ENCODE measurements around the gene DMAC2.
"Not testable (repeated sequence)": the region's sequence is repeated elsewhere in the genome, so short reads cannot be mapped to it uniquely, and the experiment has no call there.

Gene DMAC2

DNA sequence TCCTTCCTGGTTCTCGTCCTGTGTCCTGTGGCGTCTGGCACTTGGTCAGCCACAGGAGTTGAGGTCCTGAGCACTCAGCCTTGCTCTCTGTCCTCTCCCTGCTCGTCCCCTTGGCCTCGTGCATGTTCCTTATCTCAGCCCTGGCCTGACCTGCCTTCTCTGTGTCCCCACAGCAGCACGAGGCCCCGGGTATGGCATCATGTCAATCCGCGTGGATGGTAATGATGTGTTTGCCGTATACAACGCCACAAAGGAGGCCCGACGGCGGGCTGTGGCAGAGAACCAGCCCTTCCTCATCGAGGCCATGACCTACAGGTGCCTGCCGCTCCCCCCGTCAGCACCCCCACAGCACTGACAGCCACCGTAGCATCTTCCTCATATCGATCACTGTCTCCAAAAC lies 17.3 kb downstream of the DMAC2 start:
- DNase-seq (ENCODE audit: low read depth), result no peak

DNA sequence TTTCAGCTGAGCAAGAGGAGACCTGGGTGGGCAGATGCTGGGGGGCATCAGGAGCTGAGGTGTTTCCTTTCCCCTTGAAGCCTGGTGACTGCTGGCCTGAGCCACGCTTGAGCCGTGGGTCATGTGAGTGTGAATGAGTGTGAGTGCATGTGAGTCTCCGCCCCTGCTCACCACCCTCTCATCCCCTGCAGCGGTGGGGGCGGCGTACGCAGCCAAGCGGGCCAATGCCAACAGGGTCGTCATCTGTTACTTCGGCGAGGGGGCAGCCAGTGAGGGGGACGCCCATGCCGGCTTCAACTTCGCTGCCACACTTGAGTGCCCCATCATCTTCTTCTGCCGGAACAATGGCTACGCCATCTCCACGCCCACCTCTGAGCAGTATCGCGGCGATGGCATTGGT lies 17.7 kb downstream of the DMAC2 start:
- DNase-seq (ENCODE audit: low read depth), result no peak

DNA sequence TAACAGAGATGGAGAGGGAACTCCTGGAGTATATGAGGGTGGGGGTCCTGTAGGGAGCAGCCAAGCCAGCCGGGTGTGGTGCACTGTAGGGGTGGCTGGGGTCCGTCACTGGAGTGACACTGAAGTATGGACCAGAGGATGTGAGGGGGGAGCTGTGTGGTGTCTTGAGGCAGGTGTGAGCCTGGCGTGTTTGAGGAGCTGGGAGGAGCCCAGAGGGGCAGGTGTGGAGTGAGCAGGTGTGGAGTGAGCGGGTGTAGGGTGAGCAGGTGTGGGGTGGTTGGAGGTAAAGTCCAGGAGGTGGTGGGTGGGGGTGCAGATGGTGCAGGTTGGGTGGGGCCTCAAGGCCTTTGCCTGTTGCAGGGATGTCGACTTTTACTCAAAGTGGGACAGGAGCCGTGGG lies 18.4 kb downstream of the DMAC2 start:
- no peak for DNase-seq (ENCODE audit: low read depth)

DNA sequence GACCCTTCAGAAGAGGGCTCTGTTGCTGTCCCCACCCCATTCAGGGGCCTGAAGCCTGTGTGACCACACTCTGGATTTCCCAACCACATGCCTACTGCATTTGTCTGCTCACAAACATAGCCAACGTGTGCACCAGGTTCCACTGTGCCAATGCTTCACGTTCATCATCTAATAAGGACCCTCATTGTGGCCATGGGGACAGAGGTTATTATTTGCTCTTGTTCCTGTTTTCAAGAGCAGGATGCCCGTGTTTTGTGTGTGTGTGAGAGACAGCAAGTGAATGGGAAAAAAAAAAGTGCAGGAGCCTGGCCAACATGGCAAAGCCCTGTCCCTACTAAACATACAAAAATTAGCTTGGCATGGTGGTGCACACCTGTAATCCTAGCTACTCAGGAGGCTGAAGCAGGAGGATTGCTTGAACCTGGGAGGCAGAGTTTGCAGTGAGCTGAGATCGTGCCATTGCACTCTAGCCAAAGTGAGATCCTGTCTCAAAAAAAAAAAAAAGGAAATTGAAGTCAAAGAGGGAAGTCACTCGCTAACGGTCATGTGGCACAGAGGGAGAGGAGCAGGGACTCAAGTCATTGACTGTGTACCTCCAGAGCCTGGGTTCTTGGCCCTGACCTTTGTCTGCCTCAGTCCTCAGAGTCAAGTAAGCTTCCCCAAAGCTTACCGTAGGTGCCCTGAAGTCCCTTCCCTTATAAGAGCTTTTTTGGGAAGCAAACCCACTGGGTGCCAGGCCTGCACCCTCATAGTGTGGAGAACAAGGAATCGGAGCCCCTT lies 19.4 kb downstream of the DMAC2 start:
- DNase-seq (ENCODE audit: low read depth), result no peak

DNA sequence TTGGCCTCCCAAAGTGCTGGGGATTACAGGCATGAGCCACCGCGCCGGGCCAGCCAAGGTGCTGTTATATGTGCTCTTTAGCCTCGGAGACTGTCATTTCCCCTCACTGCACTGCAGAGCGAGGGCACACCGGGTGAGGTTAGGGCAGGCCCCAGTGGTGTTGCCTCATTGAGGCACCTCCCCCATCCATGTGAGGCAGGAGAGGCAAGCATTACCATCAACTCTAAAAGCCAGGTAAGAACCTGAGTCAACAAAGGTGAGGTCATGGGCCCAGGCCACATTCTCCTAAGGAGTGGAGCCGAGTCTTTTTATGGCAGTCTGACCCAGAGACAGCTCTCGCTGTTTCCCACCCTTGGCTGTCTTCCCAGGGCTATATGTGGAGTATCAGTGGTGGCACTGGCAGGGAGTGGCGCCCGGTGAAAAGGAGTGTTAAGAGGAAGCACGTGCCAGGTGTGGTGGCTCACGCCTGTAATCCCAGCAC lies 23.5 kb downstream of the DMAC2 start:
- no peak for DNase-seq (ENCODE audit: low read depth)

DNA sequence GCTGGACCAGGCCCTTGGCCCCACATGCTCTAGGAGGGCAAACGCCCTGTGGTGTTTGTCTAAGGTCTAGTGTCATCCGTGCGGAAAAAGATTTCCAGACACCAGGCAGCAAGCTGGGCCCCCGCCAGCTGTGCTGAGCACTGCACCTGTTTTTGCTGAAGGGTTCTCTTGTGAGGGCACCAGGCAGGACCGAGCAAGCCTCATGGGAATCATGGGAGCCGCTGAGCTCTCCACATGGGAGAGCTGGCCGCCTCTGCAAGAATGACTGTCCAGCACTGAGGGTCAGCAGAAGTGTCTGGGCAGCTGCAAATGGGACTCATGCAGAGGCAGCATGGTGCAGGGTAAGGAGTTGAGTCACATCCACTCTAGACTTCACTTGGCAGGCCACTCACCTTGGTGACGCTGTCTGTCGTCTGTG lies 24.5 kb downstream of the DMAC2 start:
- no peak for DNase-seq (ENCODE audit: low read depth)

DNA sequence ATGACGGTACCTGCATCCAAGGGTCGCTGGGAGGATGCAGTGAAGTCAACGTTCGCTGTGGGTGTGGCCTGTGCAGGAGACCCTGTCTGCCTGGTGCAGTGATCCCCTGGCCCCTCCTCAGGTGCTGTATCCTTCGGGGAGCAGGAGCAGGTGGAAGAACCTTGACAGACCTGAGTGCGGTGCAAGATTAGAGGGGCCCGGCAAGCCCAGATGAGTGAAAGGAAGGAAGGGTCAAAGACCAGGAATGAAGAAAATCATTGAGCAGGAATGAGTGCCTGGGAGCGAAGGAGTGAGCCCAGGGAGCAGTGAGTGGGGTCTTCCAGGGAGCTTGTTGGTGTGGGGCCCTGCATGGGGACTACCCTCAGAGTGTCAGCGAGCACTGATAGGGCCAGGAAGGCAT lies 25.3 kb downstream of the DMAC2 start:
- DNase-seq (ENCODE audit: low read depth), result no peak

DNA sequence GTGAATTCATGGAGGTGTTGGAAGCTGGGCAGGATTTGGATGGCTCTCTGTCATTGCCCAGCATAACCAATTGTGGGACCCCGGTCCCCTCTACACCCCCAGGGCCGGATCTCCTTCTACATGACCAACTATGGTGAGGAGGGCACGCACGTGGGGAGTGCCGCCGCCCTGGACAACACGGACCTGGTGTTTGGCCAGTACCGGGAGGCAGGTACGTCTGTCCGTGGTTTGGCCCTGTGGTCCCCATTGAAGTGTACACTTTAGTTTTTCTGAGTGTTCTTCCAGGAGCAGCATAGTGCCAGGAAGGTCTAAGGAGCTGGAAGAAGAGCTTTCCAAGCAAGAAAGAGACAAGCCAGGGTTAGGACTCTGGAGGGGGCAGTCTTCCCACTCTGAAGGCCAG lies 25.8 kb downstream of the DMAC2 start:
- no peak for DNase-seq (ENCODE audit: low read depth)

DNA sequence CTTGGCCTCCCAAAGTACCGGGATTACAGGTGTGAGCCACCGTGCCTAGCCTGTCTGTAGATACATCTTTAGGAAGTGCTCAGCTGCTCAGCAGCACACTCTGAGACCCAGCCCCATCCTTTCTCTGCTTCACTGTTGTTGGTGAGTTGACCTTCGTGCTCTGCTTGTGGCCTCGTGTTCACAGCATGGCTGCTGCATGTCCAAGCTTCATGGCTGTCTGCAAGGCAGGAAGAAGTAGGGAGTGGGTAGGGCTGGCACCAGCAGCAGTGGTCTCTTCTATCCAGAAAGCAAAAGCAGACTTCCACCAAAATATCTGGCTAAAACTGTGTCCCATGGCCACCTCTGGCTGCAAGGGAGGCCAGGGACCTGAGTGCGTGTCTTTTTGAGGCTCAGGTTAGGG lies 26.8 kb downstream of the DMAC2 start:
- DNase-seq (ENCODE audit: low read depth), result no peak

DNA sequence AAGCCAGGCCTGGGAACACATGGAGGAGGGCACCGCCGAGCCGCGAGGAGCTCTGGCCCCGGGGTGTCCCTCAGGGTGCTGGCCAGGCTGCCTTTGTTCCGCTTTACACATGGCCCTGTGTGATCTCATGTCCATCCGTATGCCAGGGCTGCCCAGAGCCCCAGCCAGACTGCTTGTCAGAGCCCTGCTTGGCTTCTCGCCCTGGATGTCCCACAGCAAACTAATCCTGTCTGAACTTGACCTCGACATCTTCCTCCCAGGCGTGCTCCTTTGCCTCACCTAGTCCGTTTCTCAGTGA lies 27.8 kb downstream of the DMAC2 start:
- no peak for DNase-seq (ENCODE audit: low read depth)

DNA sequence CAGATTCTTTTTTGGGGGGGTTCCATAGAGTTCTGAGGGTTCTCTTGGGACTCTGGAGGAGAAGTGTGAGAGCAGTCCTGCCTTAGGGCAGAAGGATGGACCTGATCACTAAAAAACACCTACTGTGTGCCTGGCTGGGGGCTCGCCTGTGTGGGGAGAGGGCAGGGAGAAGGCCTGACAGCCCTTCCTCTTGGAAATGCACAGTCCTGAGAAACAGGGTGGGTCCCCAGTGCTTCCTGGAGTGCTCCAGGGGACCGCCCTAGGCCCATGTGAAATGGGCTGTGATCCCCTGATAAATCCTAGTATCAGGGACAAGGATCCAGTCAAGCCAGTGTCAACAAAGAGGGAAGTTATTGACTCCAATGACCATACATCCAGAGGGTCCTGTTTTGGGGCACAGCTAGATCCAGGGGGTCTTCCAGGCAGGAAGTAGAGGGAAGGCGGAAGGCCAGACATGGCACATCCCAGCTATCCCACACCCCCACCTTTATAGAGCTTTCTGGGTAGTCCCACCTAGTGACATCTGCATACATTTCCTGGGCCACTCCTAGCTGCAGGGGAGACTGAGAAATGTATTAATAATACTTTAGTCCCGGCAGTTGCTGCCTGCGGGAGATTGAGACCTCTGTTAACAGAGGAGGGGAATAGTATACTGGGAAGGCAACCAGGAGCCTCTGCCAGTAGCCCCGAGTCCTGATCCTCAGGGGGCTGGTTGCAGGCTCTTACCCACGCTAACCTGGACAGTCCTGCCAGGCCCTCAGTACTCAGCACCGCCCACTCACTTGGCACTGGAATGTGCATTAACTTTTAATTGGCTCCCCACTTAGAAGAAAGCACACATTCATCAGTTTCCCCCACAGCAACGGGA lies 28.4 kb downstream of the DMAC2 start:
- no peak for DNase-seq (ENCODE audit: low read depth)

DNA sequence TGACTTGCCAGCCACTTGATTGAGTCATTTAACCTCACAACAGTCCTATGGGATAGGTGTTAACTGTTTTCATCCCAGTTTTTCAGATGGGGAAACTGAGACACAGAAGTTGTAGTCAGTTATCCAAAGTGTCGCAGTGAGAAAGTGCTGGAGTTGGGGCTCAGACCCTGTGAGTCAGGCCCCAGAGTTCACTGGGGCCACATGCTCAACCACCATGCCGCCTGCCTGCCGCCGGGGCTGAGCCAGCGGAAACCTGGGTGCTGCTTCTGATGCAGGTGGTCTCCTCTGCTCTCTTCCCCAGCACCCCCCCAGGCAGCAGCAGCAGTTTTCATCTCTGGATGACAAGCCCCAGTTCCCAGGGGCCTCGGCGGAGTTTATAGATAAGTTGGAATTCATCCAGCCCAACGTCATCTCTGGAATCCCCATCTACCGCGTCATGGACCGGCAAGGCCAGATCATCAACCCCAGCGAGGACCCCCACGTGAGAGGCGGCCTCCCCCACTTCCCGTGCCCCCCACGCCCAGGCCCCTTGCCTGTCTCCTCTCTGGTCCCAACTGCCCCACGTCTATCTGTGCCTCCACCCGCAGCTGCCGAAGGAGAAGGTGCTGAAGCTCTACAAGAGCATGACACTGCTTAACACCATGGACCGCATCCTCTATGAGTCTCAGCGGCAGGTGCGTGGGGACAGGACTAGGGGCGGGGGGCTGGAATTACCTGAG lies 29.2 kb downstream of the DMAC2 start:
- DNase-seq (ENCODE audit: low read depth), result no peak

DNA sequence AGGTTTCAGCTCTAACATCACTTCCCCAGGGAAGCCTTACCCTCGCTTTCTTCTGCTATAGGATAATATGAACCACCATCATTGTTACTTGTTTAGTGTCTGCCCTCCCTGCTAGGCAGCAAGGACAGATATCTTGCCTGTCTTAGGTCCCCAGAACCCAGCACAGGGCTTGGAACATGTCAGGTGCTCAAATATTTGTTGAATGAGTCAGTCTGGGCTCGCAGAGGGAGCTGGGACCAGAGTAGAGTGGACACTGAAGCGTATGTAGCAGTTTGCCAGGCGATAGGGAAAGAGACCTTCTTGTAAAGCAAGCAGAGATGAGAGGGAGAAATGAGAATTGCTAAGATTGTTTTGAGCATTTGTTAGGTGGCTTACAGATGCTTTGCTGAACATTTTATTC lies 30.4 kb downstream of the DMAC2 start:
- DNase-seq (ENCODE audit: low read depth), result no peak

DNA sequence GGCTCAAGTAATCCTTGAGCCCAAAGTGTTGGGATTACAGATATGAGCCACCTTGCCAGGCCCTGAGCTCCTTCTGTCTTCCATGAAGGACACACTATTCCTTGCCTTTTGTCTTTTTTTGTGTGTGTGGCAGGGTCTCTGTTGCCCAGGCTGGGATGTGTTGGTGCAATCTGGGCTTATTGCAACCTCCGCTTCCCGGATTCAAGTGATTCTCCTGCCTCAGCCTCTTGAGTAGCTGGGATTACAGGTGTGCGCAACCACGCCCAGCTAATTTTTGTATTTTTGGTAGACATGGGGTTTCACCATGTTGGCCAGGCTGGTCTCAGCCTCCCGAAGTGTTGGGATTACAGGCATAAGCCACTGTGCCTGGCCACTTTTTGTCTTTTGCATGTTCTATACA lies 30.9 kb downstream of the DMAC2 start:
- DNase-seq (ENCODE audit: low read depth), result not testable (repeated sequence)

DNA sequence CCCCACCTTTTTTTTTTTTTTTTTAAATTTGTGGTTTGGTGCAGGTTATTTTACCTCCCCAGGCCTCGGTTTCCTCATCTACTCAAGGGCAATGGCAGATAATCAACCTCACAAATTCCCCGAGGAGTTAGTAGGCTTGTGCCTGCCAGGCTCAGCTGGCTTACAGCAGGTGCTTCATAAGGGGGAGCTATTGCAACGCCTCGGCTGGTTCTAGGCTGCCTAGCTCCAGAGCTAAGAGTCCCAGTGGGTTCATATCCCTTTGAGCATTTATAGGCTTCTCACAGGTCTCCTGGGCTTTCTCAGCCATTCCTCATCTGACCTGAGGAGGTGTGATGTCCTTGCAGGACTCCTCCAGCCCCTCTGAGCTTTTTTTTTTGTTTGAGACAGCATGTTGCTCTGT lies 31.5 kb downstream of the DMAC2 start:
- no peak for DNase-seq (ENCODE audit: low read depth)

DNA sequence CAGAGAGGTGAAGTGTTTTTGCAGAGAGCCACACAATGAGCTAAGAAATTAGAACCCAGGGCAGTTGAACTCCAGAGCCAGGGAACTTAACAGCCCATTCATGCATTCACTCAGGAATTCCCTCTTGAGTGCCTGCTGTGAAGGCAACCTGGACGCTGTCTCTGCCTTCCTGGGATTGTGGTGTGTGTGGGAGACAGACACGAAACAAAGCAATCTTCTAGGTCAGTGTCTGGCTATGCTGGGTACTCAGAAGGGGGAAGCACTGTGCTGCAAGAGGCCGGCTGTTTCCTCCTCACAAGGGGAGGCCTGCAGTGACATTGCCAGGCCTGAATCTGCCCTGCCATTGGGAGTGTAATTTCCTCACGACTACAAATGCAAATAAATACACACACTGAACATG lies 32.4 kb downstream of the DMAC2 start:
- no peak for DNase-seq (ENCODE audit: low read depth)

DNA sequence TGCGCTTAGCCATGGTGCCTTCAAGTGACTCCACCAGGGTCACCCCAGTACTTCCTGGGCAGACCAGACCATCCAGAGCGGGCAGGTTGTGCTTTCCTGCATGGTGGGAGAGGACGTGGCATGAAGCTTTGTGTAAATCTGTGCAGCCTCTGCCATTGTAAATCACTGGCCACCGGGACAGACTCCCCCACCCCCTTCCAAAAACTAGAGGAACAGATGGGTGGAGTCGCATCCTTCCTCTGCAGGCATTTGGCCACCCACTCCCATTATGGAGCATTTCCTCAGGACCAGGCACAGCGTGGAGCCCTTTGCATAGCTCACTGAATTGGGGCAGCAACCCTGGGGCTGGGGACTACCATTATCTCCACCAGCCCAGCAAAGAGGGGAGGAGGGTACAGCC lies 33.9 kb downstream of the DMAC2 start:
- DNase-seq (ENCODE audit: low read depth), result no peak

DNA sequence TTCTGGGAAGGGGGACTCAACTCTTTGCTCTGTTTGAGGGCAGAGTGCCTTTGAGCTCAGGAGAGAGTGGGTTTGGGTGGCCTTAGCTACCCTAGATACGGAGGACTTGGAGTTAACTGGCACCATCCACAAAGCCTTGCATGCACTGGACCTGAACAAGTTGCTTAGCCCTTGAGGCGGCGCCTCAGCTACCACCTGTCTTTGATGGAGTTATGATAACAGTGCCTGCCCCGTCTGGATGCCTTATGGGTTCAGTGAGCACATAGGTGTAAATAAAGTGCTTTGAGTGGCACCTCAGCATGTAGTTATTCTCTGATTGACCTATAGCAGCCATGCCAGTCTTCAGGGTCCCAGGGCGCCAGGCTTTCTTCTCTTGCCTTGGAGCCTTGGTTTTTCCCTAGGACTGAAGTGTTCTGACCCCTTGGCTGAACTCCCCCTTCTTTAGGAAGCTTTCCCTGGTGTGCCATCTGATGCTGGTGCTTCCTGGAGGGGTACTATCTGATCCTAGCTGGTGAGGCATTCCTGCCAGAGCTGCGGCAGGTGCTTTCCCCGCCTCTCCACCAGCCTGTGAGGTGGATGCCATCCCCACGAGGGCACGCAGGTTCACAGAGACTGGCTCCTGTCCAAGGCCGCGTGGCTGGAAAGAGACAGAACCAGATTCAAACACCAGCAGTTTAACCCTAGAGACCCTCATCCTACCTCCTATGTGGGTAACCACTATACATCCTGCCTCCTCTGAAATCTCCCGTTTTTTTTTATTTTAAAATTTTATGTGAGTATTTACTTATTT lies 36.3 kb downstream of the DMAC2 start:
- no peak for DNase-seq (ENCODE audit: low read depth)

DNA sequence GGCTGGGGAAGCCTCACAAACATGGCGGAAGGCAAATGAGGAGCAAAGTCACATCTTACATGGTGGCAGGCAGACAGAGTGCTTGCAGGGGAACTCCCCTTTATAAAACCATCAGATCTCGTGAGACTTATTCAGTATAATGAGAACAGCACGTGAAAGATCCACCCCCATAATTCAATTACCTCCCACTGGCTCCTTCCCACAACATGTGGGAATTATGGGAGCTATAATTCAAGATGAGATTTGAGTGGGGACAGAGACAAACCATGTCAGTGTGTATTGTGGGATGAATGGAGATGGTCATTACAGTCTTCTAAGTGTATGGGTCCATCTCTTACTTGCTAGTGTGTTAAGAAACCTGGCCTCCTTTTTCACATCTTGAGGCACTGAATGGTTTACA lies 37.7 kb downstream of the DMAC2 start:
- DNase-seq (ENCODE audit: low read depth), result no peak

DNA sequence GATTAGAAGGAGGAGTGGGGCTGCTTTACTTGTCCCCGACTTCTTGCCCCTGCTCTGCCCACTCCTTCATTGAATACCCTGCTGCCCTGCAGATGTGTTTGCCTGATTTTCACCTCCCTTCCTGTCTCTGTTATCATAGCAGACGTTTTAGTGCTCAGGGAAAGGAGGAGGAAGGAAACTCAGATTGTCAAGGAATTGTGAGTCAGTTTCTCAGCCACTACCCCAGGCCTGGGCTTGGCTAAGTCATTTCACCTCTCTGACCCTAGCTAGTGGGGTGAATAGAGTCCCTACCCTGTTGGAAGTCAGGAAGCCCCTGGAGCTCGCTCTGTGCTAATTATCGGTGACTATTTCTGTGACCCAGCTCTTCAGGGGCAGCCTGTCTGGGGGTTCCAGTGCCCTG lies 38.2 kb downstream of the DMAC2 start:
- DNase-seq (ENCODE audit: low read depth), result no peak

DNA sequence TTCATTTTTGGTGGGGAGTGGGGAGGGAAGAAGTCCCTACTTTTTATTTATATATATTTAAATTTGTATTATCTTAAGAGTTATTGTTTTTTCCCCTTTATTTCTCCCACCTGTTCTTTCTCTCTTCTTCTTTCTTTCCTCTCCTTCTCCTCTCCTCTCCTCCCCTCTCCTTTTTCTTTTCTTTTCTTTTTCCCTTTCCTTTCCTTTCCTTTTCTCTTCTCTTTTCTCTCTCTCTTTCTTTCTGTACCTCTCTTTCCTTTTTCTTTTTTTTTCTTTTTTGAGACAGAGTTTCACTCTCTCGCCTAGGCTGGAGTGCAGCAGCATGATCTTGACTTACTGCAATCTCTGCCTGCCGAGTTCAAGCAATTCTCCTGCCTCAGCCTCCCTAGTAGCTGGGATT lies 40.2 kb downstream of the DMAC2 start:
- no peak for DNase-seq (ENCODE audit: low read depth)

DNA sequence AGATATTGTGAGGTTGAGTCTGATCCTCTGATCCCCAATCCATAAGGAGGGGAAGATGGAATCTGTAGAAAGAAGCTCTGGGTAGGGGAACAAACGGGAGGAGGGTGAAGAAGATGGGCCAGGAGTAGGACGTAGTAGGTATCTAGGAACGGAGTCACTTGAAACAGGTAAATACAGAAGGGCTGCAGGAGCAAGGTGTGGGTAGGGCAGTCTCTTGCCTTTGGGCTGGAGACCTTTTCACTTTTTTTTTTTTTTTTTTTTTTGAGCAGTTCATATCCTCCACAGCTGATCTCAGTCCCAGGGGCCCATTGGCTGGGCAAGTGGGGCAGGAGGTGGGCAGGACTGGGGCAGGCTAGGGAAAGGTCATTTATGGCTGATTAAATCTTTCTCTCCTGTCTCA lies 40.6 kb downstream of the DMAC2 start:
- no peak for DNase-seq (ENCODE audit: low read depth)

Data from stimulated activated CD8-positive, alpha-beta memory T cell treated with anti-CD3 and anti-CD28 coated beads, Interleukin-12 subunit alpha, Interleukin-12 subunit beta, amount 100 ng/mL, for 1 hour (primary cell).